Natural killer cell (primary cell): Measurements from ENCODE around the gene STK39. TPM values are rescaled to one million over a fixed set of nuclear protein-coding genes. Genes with fewer than 3 reads are reported as not detected.

Experiments
- ATAC-seq, 3 donors: fragments of 150-1000 bp in 2 of 3; fragments of 200-7000 bp in 1 of 3; cut with Tn5 transposase; 1 replicate in 1 of 3; 2 replicates in 2 of 3; pipeline ENCODE4 v1.10.0; 2021; ENCODE audit warnings: mild to moderate bottlenecking in 2 of 3, moderate library complexity in 2 of 3
- DNase-seq, 2 donors: peaks; one replicate each; pipeline versions ENCODE4 v3.0.0 to v3.0.0-alpha.2; 2013 to 2021; ENCODE audit warnings: mixed read lengths in 1 of 2
- H3K27ac ChIP-seq: one replicate; pipeline ENCODE4 v1.5.1; 2013; ENCODE audit warnings: mild to moderate bottlenecking, low read length
- H3K27me3 ChIP-seq: one replicate; pipeline ENCODE4 v1.6.1; 2013; ENCODE audit warnings: low read length; ENCODE audit not compliant: control insufficient read depth, insufficient read depth
- H3K36me3 ChIP-seq: one replicate; pipeline ENCODE4 v1.6.1; 2013; ENCODE audit warnings: low read length; ENCODE audit not compliant: control insufficient read depth, insufficient read depth
- H3K4me1 ChIP-seq: one replicate; pipeline ENCODE4 v1.6.1; 2013; ENCODE audit warnings: low read length; ENCODE audit not compliant: control insufficient read depth, insufficient read depth
- H3K4me3 ChIP-seq: one replicate; pipeline ENCODE4 v1.5.1; 2013; ENCODE audit warnings: low read length
- H3K9me3 ChIP-seq: one replicate; pipeline ENCODE4 v1.6.1; 2013; ENCODE audit warnings: low read length; ENCODE audit not compliant: control insufficient read depth, insufficient read depth
- H3K27ac Mint-ChIP-seq, 2 donors: one replicate each; pipeline ENCODE4 v1.8.0; 2022; ENCODE audit warnings: mild to moderate bottlenecking in 2 of 2, mixed read lengths in 2 of 2, moderate library complexity in 1 of 2
- H3K27me3 Mint-ChIP-seq, 2 donors: one replicate each; pipeline ENCODE4 v1.8.0; 2022; ENCODE audit warnings: low read depth in 2 of 2, mixed read lengths in 2 of 2
- H3K36me3 Mint-ChIP-seq: one replicate; pipeline ENCODE4 v1.8.0; 2022; ENCODE audit warnings: mixed read lengths
- H3K4me1 Mint-ChIP-seq, 2 donors: one replicate each; pipeline ENCODE4 v1.8.0; 2022; ENCODE audit warnings: mixed read lengths in 2 of 2
- H3K4me3 Mint-ChIP-seq: one replicate; pipeline ENCODE4 v1.8.0; 2022; ENCODE audit warnings: mild to moderate bottlenecking, moderate library complexity, mixed read lengths
- H3K9me3 Mint-ChIP-seq, 2 donors: one replicate each; pipeline ENCODE4 v1.8.0; 2022; ENCODE audit warnings: mixed read lengths in 2 of 2
- CTCF ChIP-seq: fragments of 200-600 bp; IDR thresholded peaks from one replicate; pipeline ENCODE4 v1.8.0; 2022; ENCODE audit warnings: antibody characterized with exemption
- WGBS: methylation state at CpG from one replicate; pipeline ENCODE4 v1.1.7; 2013; ENCODE audit warnings: missing lambda C conversion rate; ENCODE audit not compliant: insufficient coverage; 5-methylcytosine and 5-hydroxymethylcytosine counted together
- intact Hi-C: fragments of 100-400 bp; cut with micrococcal nuclease; formaldehyde crosslinking; loops from one replicate; pipeline ENCODE4 v1.14.2; 2022
- total RNA-seq, 4 donors: library from RNA; stranded (reverse); fragments of 120-200 nt in 1 of 4; gene quantifications; one replicate each; pipeline versions ENCODE4 v1.2.3 to v1.2.4, GENCODE V29; 2013 to 2022

Gene STK39
- total RNA-seq, 3 donors from 2014 or later (not counting 1 experiment from before 2014, with no cell fraction given): 53.3 to 79.3 (median 66.6) TPM

DNA sequence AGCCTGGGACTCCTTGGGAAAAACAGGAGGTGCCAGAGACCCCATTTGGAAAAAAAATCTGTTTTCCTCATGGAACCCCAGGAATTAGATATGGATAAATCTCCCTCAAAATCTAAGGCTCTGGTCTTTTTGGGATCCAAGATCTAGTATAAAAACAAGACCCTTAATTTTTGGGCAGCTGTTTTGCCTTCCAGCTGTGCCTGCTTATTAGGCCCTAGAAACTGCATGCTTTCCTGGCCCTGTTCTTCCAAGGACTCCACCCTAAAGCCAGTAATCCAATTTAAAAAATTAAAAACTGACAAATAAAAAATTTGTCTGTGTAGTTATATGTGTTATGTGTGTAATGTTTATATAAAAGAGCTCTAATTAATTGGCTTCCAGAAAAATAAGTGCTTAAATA, 274.6 kb downstream of the STK39 start:
- Mint-ChIP-seq H3K4me3 (no peak overlapping the region), H3K9me3 (no peaks in the 10 kb centered on the region), H3K27ac (no peak overlapping the region), H3K27me3 (no peaks in the 10 kb centered on the region), H3K4me1 (peaks cover 34 to 36% of the 10 kb centered on the region in 2 donors), H3K36me3 (no peaks in the 10 kb centered on the region)
- TF ChIP-seq CTCF: no peak
- H3K4me1 ChIP-seq: no peaks in the 10 kb centered on the region
- no peak for ATAC-seq
- H3K27ac ChIP-seq: no peak overlapping the region
- peaks cover 3% of the 10 kb centered on the region for H3K36me3 ChIP-seq
- DNase-seq: no peak
- intact Hi-C loops: no loop called here
- H3K4me3 ChIP-seq: no peak overlapping the region
- no peaks in the 10 kb centered on the region for H3K27me3 ChIP-seq
- peaks cover 11% of the 10 kb centered on the region for H3K9me3 ChIP-seq

- Histone ChIP-seq H3K27ac (no peak overlapping the region), H3K36me3 (peaks cover 3% of the 10 kb centered on the region), H3K9me3 (peaks cover 11% of the 10 kb centered on the region), H3K4me3 (no peak overlapping the region), H3K27me3 (no peaks in the 10 kb centered on the region), H3K4me1 (no peaks in the 10 kb centered on the region)
- no peak for ATAC-seq
- WGBS: 100% methylated on average over 1 of the region's 1 CpG
- Mint-ChIP-seq H3K4me3 (no peak overlapping the region), H3K4me1 (peaks cover 26 to 29% of the 10 kb centered on the region in 2 donors), H3K27me3 (no peaks in the 10 kb centered on the region), H3K9me3 (no peaks in the 10 kb centered on the region), H3K27ac (peak overlapping the region in 1 of 2 donors; percentile 31), H3K36me3 (no peaks in the 10 kb centered on the region)
- no peak for TF ChIP-seq CTCF
- intact Hi-C loops: no loop called here
- DNase-seq: no peak
These were observed 275.4 kb downstream of the STK39 start for GRCh38 chr2:167972020-167972419.

DNA sequence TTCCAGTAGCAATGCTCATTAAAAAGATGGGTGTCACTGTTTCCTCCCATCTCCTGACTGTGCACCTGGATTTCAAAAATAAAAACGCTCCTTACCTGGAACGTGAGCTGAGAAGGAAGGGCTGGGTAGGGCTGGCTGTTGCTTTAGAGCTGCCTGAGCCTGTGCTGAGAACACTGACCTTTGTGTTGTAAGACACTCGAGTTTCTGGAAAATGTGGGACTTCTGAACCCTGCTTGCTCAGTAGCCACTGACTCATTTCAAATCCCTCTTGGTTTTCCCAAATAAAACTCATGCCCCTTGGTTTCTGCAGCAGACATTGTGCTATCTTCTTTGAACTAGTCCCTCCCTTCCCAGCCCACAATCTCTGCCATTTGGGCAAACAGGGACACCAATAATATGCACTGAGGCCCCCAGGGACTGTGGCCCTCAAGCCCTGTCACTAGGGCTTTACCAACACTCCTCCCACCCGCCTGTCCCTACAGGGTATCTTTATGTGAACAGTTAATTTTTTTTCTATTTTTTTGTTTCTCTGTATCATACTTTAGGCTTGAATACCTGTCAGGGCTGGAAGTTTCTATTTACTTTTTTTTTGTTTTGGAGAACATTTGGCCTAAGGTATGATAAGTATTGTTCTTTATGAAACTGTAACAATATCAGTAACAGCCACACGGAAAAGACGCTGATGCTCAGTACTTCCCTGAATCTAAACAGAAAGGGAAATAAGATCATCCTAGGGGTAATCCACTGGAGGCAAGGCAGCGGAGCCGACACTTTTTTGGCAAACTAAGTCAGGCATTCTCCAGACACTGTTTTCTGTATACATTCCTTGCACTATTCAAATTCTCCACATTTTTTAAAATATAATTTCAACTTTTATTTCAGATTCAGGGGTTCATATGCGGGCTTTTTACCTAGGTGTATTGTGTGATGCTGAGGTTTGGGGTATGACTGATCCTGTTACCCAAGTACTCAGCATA, 280.2 kb downstream of the STK39 start:
- H3K27ac ChIP-seq: no peak overlapping the region
- no peak overlapping the region for H3K4me3 Mint-ChIP-seq
- intact Hi-C loops: no loop called here
- no peaks in the 10 kb centered on the region for H3K27me3 ChIP-seq
- no peaks in the 10 kb centered on the region for H3K36me3 Mint-ChIP-seq
- H3K4me3 ChIP-seq: no peak overlapping the region
- DNase-seq (no peak), ATAC-seq (no peak)
- H3K4me1 Mint-ChIP-seq: peaks cover 21 to 40% of the 10 kb centered on the region in 2 donors
- WGBS: 89% methylated on average over 7 of the region's 9 CpGs
- H3K4me1 ChIP-seq: no peaks in the 10 kb centered on the region
- TF ChIP-seq CTCF: no peak
- peaks cover 4% of the 10 kb centered on the region for H3K9me3 ChIP-seq
- peaks cover 13% of the 10 kb centered on the region for H3K36me3 ChIP-seq
- no peaks in the 10 kb centered on the region for H3K27me3 Mint-ChIP-seq
- no peaks in the 10 kb centered on the region for H3K9me3 Mint-ChIP-seq
- H3K27ac Mint-ChIP-seq: peak overlapping the region in 1 of 2 donors; percentile 4
